COLO668 (cell line): Measurements from ENCODE around the gene RTP5.
A peak's percentile ranks its signal among the peaks of the same experiment; 100 is the strongest.

Source experiments
- DNase-seq: peaks from one replicate; lab custom pipeline; 2025; ENCODE audit not compliant: unreplicated experiment; lab: John Stamatoyannopoulos, UW

The RTP5 gene

GRCh38 chr2:241843321-241844065 lies 26.0 kb upstream of the RTP5 start:
- DNase-seq = no peak

DNA sequence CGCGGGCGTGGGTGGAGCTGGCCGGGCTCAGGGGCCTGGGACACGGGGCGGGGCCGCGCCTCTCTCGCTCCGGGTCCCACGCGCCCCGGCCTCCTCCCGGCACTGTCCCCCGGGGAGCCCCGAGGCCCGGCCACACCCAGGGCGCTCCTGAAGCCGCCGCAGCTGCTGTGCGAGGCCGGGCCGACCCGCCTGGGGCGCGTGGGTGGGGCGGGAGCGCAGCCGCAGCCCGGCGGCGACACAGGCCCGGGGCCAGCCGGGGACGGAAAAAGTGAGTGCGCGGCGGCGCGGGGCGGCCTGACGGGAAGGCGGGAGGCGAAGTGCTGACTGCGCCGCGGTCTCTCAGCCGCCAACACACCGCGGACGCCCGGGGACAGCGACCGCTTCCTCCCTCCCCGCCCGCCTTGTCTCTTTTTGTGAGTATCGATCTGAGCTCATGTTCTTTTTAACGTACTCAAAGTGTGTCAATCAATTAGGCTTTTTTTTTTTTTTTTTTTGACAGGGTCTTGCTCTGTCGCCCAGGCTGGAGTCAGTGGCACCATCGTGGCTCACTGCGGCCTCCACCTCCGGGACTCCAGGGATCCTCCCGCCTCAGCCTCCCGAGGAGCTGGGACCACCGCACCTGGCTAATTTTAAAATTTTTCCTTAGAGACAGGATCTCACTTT lies 25.3 kb upstream of the RTP5 start:
- DNase-seq = peak; percentile 77

- no peak for DNase-seq
These were observed 24.5 kb upstream of the RTP5 start for GRCh38 chr2:241844831-241845578.

DNA sequence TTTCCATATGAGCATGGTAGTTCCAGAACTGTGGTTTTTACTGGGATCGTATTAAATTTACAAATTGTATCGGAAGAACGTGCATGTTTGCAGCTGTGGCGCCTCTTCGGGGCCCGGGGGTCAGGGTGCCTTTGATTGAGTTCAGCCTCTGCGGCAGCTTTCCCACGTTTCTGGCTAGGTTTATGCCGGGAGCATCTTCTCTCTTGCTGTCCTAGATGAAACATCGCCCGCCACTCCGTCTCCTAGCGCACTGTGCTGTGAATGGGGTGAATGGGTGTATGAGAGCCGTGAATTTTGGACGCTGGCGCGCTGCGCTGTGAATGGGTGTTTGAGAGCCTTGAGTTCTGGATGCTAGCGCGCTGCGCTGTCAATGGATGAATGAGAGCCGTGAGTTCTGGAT lies 23.1 kb upstream of the RTP5 start:
- no peak for DNase-seq

DNA sequence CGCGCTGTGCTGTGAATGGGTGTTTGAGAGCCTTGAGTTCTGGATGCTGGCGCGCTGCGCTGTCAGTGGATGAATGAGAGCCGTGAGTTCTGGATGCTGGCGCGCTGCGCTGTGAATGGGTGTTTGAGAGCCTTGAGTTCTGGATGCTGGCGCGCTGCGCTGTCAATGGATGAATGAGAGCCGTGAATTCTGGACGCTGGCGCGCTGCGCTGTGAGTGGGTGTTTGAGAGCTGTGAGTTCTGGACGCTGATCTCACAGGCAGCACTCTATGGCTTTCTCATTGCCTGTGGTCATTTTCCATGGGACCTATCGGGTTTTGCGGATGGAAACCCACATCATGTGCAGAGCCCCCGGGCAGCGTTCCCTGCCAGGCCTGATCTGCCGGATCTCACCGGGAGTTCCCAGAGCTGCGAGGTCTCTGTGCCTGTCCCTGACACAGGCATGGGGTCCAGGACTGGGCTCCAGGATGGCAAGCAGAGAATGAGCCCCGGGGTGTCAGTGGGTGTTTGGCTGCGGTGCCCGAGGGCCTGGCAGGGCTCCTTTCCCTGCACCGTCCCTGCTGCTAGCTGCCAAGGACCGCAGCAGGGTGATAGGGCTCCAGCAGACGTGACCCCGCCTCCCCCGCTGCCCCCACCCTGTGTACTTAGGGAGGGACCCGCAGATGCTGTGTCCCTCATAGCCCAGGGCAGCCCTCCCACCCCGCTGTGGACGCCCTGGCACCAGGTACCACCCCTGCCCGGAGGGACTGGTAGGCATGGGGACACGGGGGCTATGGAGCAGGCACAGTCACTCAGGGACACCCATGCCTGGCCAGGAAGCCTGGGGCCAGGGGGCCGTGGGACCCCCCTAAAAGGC lies 20.5 kb upstream of the RTP5 start:
- DNase-seq = no peak

- no peak for DNase-seq
These were observed 19.6 kb upstream of the RTP5 start for GRCh38 chr2:241849616-241850543.

DNA sequence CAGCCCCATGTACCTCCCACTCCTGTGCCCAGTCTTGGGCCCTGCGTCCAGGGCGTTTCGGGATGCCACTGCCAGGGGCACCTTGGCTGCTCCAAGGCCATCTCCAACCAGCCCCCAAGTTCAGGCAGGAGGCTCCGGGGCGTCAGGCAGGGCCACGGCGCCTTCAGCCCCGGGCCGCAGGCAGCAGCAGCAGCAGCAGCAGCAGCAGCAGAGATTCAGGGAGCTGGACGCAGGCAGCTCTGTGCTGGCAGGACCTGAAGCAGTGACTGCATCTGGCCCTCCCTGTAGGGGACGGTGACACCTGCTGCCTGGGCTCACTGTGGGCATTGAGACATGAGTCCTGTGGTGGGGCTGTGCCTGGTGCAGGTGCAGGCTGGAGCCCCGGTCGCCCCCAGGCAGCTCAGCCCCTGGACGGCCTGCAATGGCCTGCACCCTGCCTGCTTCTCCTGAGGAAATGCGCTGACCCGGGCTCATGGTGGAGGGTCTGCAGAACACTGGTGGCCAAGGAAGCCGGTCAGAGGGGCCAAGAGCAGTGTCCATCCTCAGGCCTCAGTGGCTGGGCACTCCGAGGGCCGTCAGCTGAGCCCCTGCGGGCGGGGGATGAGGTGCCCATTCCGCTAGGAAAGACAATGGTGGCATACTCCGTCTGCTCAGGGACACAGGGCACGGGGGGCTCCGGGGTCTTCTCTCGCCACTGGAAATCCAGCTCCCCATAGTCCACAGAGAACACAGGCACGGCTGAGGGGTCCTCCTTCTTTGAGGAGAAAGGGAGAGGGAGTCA lies 18.8 kb upstream of the RTP5 start:
- no peak for DNase-seq

DNA sequence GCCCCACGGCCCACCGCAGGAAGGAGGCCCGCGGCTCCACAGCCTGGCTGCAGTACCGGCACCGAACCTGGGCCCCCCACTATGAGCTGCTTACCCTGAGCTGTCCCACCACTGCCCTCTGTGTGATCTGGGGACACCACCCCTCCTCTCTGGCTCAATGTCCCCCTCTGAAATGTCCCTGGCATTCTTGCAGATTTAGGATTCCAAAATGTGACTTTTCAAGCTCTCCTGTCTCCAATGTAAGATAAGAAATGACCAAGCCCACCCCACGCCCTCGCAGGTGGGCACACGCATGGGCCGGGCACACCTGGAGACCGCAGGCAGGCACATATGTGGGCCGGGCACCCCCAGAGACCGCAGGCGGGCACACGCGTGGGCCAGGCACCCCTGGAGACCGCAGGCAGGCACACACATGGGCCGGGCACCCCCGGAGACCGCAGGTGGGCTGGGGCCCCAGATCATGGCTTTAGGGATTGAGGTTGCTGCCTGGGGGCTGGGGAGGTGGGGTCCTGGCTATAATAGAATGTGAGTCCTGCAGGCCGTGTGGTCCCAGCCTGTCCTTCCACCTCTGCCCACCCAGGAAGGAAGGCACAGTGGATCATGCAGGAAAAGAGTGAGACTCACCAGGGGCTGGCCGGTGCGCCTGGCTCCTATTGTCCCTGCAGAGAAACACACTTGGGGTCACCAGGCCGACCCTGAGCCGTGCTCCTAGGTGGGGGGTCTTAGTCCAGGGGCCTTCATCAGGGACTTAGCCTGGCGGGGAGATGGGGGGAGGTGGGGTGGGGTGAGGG lies 18.0 kb upstream of the RTP5 start:
- DNase-seq = no peak

DNA sequence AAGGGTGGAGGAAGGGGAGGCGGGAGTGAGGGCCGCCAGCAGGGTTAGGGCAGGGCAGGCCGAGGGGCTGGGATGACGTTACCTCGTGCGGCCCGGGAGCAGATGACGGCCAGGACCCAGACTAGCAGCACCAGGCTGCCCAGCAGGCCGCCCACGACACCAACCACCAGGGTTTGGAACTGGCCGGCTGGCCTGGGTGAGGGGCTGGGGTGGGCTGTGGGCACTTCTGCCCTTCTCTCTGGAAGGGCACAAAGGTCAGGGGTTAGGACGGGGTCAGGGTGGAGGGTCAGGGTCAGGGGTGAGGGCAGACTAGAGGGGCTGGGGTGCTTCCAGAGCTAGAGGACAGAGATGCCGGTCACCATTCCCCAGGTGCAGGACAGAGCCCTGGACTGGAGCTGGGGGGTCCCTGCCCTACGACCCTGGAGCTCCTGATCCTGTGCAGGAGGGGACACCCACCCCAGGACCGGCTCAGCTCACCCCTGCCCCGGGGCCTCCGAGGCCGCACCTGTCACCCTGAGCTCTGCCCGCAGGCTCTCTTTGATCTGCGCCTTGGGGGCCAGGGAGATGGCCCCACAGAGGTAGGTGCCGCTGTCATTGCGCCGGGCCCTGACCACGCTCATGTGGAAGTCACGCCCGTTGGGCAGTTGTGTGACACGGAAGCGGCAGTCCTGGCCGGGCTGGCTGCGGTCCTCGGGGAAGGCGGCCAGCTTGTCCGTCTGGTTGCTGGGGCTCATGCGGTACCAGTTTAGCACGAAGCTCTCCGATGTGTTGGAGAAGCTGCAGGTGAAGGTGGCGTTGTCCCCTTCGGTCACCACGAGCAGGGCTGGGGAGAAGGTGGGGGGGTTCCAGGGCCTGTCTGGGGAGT lies 17.2 kb upstream of the RTP5 start:
- DNase-seq = no peak

- no peak for DNase-seq
These were observed 16.4 kb upstream of the RTP5 start for GRCh38 chr2:241852981-241853631.

DNA sequence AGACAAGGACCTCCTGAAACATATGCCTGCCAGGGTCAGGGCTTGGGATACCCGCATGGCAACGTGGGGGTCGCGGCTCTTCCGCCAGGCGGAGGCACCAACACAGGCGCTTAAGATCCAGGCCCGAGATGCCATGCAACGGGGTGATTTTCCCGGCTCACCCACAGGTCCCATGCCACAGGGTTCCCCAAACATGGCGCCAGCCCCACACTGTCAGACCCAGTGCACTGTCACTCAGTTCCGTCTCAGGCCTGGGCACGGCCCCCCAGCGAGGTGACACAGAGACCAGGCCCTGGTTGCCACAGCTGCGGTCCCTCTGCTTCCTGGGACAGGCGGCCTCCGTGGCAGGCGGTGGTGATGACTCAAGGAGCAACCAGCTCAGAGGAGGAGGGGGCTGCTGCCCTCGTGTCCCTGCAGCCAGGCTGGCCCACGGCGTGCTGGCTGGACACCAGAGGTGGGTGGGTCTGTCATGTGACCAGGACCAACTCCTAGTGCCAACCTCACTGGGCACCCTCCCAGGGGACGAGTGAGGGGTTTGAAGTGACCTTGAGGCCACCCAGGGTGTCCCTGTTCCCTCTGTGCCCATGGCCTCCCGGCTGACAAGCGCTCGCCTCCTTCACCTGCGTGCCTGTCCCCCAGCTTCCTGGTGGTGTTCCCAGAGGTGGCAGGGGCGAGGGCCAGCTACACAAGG lies 15.7 kb upstream of the RTP5 start:
- no peak for DNase-seq

GRCh38 chr2:241854342-241855244 lies 14.9 kb upstream of the RTP5 start:
- DNase-seq = no peak

DNA sequence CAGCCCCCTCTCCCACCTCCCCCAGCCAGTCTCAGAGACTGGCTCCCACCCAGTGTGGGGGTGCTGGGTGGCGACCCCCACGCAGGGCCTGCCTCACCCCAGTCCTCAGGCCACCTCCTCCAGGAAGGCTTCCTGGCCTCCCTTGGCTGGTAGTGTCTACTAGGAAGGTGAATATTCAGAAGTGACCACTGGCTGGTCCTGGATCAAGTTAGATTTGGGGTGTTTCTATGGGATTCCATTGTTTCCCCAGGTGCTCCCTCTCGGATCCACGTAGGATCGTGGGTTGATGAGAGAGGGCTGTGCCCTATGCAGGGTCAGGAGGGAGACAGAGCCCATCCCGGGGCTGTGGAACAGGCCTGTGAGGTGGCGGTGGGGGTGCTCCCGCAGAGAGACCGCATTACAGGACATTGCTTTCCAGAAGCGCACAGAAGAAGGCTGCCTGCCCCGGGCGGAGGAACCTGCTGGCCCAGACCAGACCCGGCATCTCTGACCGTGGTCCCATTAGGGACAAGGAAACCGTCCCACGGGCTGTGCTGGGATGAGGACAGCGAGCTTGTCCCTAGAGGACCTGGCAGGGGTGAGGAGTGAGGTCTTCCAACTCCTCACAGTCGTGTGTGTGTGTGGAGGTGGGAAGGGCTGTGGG lies 14.2 kb upstream of the RTP5 start:
- DNase-seq = no peak

DNA sequence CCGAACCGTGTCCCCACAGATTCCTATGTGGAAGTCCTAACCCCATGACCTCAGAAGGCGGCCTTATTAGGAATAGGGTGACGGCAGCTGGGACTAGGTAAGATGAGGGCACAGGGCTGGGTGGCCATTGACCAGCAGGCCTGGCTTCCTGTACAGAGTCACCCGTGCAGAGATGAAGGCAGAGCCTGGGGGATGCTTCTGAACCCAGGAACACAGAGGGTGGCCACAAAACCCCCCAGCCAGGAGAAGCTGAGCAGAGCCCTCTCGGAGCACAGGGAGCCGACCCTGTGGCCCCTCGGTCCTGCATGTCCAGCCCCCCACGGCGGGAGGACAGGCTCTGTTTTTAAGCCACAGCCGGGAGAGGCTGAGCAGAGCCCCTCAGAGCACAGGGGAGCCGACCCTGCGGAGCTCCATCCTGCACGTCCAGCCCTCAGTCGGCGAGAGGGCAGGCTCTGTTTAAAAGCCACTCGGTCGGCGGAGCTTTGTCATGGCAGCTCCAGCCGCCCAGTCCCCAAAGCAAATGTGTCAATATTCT lies 13.6 kb upstream of the RTP5 start:
- no peak for DNase-seq

GRCh38 chr2:241857041-241857541 lies 12.4 kb upstream of the RTP5 start:
- no peak for DNase-seq
